Loucy (cell line): ENCODE results near the gene SHBG.

Experiments used
- CTCF ChIP-seq: fragments of 200-600 bp; sonication (generic); conservative IDR thresholded peaks from 2 replicates; pipeline ENCODE4 v1.5.1; 2014; ENCODE audit warnings: mild to moderate bottlenecking, antibody characterized with exemption, low read length
- EZH2phosphoT487 ChIP-seq: fragments of 200-600 bp; IDR thresholded peaks from 2 replicates; pipeline ENCODE4 v1.6.1; 2018; ENCODE audit warnings: antibody characterized with exemption, mild to moderate bottlenecking, moderate library complexity, borderline replicate concordance

- TF ChIP-seq CTCF (no peak), EZH2phosphoT487 (no peak)
Measured at GRCh38 chr17:7631398-7632380, 1.8 kb downstream of the SHBG start.
